ENCODE results near the gene LTB4R2.

- TF ChIP-seq, protein P1, sequence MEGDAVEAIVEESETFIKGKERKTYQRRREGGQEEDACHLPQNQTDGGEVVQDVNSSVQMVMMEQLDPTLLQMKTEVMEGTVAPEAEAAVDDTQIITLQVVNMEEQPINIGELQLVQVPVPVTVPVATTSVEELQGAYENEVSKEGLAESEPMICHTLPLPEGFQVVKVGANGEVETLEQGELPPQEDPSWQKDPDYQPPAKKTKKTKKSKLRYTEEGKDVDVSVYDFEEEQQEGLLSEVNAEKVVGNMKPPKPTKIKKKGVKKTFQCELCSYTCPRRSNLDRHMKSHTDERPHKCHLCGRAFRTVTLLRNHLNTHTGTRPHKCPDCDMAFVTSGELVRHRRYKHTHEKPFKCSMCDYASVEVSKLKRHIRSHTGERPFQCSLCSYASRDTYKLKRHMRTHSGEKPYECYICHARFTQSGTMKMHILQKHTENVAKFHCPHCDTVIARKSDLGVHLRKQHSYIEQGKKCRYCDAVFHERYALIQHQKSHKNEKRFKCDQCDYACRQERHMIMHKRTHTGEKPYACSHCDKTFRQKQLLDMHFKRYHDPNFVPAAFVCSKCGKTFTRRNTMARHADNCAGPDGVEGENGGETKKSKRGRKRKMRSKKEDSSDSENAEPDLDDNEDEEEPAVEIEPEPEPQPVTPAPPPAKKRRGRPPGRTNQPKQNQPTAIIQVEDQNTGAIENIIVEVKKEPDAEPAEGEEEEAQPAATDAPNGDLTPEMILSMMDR (IDR thresholded peaks at IDR 0.05), result no peak
- TF ChIP-seq POLR2A (IDR thresholded peaks at IDR 0.05), result no peak
These were observed 27.9 kb downstream of the LTB4R2 start for GRCh38 chr14:24337824-24338175.

Data from right lobe of liver (tissue), 4 donors.